ENCODE results near the gene TAS1R3.

GRCh38 chr1:1329304-1330210, 1.5 kb upstream of the TAS1R3 start:
- TF ChIP-seq CTCF (IDR thresholded peaks at IDR 0.05; ENCODE audit: low read depth, low read length, poor library complexity, severe bottlenecking) (no peak), EZH2phosphoT487 (IDR thresholded peaks at IDR 0.05; ENCODE audit: borderline replicate concordance, low read length) (no peak)

Data from DOHH2 (cell line).